VCaP (cell line): ENCODE results near the gene SLAMF1.

Source experiments
- H3K27ac ChIP-seq: fragments of 450-650 bp; 2 replicates; pipeline ENCODE4 v1.5.1; 2017
- CTCF ChIP-seq: fragments of 450-650 bp; conservative IDR thresholded peaks from 2 replicates; pipeline ENCODE4 v1.5.1; 2017; ENCODE audit warnings: mild to moderate bottlenecking, moderate library complexity

The SLAMF1 gene

GRCh38 chr1:160618763-160619274, 28.0 kb downstream of the SLAMF1 start:
- H3K27ac ChIP-seq = no peak overlapping the region
- TF ChIP-seq CTCF = peak; percentile 26; the same call in 1 of the 2 replicates

GRCh38 chr1:160618327-160618726, 28.5 kb downstream of the SLAMF1 start:
- TF ChIP-seq CTCF = no peak

GRCh38 chr1:160615660-160616059, 31.2 kb downstream of the SLAMF1 start:
- TF ChIP-seq CTCF = no peak
- no peak overlapping the region for H3K27ac ChIP-seq

More at GRCh38 chr1:160618327-160618726, 28.5 kb downstream of the SLAMF1 start:
- H3K27ac ChIP-seq = no peak overlapping the region

GRCh38 chr1:160614410-160614809, 32.4 kb downstream of the SLAMF1 start:
- H3K27ac ChIP-seq = no peak overlapping the region
- no peak for TF ChIP-seq CTCF

- no peak for TF ChIP-seq CTCF
These were observed 34.1 kb downstream of the SLAMF1 start for GRCh38 chr1:160612613-160613218.

GRCh38 chr1:160610569-160611242, 36.1 kb downstream of the SLAMF1 start:
- H3K27ac ChIP-seq = no peak overlapping the region
- TF ChIP-seq CTCF = no peak

More at GRCh38 chr1:160612613-160613218, 34.1 kb downstream of the SLAMF1 start:
- H3K27ac ChIP-seq = no peak overlapping the region

- no peak for TF ChIP-seq CTCF
These were observed 37.9 kb downstream of the SLAMF1 start for GRCh38 chr1:160608941-160609340.

More at GRCh38 chr1:160608941-160609340, 37.9 kb downstream of the SLAMF1 start:
- no peak overlapping the region for H3K27ac ChIP-seq
